GM19455 (cell line): ENCODE results near the gene HIPK4.
"Not testable (repeated sequence)": the region's sequence is repeated elsewhere in the genome, so short reads cannot be mapped to it uniquely, and the experiment has no call there.

Source experiments
- ATAC-seq: cut with Tn5 transposase; IDR thresholded peaks from one replicate; pipeline ENCODE4 v1.9.1; 2021; ENCODE audit not compliant: unreplicated experiment

HIPK4 gene, protein sequence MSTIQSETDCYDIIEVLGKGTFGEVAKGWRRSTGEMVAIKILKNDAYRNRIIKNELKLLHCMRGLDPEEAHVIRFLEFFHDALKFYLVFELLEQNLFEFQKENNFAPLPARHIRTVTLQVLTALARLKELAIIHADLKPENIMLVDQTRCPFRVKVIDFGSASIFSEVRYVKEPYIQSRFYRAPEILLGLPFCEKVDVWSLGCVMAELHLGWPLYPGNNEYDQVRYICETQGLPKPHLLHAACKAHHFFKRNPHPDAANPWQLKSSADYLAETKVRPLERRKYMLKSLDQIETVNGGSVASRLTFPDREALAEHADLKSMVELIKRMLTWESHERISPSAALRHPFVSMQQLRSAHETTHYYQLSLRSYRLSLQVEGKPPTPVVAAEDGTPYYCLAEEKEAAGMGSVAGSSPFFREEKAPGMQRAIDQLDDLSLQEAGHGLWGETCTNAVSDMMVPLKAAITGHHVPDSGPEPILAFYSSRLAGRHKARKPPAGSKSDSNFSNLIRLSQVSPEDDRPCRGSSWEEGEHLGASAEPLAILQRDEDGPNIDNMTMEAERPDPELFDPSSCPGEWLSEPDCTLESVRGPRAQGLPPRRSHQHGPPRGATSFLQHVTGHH

DNA sequence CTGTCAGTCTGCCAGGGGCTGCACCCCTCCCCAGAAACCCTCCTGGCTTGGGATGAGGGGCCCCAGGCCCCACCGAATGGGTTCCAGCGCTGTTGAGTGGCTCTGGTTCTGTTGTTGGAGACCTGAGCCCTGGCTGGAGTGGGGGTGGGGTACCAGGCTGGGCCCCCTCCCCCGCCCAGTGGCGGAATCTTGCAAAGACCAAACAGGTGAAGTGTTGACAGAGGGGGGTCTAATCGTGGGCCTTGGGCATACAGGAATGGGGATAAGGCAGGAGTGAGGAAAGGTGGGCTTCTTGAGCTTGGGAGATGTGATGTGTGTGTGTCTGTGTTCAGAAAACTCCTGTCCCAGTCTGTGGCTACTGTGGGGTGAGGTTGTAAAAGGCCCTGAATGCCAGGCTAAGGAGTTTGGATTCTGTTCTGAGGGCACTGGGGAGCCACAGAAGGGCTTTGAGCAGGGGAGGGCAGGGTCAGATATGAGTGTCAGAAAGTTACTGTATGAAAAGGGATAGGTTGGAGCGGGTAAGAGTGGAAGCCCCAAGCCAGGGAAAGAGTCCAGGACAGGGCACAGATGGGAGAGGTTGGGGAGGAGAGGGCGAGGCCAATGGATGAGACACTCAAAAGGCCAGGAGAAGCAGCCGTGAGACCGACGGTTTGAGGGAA lies at the start of gene HIPK4:
Gene HIPK4 (minus strand): TSS at position 98 of the 659 bp plus-strand sequence. CDS start 279 bp downstream, outside the sequence.
- no peak for ATAC-seq

DNA sequence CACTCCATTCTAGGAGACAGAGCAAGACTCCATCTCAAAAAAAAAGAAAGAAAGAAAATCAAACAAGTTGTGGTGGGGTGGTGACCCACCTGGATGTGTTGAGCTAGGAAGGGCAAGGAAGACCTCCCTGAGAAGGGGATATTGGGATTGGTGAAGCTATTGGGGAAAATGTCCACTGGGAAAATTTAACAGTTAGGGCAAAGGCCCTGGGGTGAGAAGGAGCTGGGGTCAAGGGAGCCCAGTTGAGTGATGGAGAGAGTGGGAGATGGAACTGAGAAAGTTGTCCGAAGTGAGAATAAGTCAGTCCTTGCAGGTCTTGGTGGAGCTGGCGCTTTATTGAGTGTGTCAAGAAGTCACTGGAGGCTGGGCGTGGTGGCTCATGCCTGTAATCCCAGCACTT lies 48.3 kb upstream of the HIPK4 start:
- no peak for ATAC-seq

DNA sequence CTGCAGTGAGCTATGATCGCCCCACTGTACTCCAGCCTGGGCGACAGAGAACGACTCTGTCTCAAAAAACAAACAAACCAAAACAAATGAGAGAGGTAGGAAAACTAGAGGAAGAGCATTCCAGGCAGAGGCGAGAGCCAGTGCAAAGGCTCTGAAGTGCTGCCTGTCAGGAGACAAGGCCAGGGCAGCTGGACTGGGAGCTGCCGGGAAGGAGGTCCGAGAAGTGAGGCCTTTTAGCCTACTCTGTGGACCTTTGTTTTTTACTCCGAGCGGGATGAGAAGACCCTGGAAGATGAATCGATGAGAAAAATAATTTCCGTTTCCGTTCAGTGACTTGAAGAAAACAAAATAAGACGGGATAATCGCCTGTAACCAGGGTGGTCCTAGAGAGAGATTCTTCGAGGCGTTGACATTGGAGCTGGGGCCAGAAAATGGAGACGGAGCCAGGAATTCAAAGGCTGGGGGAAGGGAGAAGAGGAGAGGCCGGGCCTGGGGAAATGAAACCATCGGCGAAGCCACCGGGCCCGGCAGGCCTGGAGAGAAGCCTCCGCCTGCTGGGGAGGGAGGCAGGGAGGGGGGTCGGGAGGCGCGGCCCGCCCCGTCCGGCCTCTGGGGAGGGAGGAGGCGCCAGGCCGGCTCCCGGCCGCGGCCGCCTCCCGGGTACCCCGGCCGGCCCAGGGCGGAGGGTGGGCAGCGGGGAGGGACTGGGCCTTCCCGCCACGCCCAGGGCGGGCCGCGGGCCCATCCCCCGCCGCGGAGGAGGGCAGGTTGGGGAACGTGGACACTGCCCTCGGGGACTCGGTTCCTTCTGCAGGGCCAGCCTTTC lies 43.6 kb upstream of the HIPK4 start:
- ATAC-seq: no peak

DNA sequence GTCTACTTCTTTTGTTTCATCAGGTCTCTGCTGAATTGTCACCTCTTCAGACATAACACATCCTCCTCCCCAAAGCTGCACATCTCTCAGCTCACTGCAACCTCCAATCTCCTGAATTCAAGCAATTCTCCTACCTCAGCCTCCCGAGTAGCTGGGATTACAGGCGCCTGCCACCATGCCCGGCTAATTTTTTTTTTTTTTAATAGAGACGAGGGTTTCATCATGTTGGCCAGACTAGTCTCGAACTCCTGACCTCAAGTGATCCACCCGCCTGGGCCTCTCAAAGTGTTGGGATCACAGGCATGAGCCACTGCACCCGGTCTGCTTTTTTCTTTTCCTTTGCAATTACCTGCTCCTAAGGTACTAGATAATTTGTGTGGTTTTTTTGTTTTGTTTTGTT lies 42.8 kb upstream of the HIPK4 start:
- ATAC-seq: not testable (repeated sequence)

DNA sequence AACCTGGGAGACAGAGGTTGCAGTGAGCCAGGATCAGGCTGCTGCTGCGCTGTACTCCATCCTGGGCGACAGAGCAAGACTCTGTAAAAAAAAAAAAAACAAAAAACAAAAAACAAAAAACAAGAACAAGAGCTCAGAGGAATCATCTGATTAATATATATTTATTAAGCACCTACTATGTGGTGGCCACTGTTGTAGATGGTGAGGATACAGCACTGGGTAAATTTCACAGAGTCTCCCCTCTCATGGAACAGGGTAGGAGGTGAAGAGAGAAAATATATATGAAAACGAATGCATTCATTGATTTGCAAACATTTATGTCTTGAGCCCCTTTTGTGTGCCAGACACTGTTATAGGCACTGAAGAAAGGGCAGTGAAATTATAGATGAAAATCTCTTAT lies 41.7 kb upstream of the HIPK4 start:
- no peak for ATAC-seq

DNA sequence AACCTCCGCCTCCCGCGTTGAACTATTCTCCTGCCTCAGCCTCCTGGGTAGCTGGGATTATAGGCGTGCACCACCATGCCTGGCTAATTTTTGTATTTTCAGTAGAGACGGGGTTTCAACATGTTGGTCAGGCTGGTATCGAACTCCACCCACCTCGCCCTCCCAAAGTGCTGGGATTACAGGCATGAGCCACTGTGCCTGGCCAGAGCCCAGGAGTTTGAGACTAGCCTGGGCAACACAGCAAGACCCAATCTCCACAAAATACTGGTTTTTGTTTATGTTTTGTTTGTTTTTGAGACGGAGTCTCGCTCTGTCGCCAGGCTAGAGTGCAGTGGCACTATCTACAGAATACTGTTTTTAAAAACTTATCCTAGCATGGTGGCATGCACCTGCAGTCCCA lies 40.3 kb upstream of the HIPK4 start:
- ATAC-seq: not testable (repeated sequence)

DNA sequence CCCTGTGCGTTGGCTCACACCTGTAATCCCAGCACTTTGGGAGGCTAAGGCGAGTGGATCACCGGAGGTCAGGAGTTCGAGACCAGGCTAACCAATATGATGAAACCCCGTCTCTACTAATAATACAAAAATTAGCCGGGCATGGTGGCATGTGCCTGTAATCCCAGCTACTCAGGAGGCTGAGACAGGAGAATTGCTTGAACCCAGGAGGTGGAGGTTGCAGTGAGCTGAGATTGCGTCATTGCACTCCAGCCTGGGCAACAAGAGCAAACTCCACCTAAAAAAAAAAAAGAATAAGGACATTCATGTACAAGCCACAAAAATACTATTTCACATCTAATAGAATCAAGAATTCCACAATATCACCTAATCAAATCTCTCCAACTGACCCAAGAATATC lies 38.2 kb upstream of the HIPK4 start:
- not testable (repeated sequence) for ATAC-seq

DNA sequence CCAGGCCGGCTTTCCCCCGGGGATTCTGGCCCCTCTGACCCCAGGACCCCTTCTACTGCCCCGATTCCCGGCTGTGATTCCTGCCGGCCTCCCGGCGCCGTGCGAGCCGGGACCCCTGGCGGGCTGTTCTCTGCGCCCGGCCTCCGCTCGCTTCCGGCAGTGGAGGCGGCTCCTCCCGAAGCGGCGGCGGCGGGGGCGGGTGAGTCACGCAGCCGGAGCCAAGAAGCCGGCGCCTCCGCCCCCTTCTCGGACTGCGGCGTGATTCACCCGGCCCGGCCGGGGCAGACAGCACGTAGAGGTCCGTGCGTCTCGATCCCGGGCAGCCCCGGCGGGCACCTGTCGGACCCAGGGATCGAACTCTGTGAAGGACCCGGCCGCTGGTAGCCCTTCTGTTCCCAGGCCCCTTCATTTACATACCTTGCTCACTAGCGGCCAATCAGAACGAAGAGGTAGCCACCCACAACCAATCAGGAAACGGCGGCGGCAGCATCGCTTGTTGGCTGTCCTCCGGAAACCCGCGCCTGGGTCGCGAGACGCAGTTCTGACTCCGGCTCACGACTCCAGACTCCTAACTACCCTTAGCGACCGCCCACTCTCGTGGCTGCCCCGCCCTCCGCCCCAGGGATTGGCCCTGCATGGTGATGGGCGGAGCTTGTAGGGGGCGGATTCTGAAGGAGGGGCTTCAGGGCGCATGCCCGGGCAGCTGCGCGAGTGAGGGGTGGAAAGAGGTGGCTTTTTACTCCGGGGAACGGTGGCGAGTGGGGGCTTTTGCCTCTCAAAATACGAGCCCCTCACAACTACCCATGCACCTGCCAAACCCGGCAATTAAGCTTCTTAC lies 35.7 kb upstream of the HIPK4 start, which contains the start of gene SERTAD1:
Gene SERTAD1 (minus strand): TSS at position 543 of the 838 bp plus-strand sequence. CDS start 2,446 bp downstream, outside the sequence.
- ATAC-seq: peak; percentile 78

DNA sequence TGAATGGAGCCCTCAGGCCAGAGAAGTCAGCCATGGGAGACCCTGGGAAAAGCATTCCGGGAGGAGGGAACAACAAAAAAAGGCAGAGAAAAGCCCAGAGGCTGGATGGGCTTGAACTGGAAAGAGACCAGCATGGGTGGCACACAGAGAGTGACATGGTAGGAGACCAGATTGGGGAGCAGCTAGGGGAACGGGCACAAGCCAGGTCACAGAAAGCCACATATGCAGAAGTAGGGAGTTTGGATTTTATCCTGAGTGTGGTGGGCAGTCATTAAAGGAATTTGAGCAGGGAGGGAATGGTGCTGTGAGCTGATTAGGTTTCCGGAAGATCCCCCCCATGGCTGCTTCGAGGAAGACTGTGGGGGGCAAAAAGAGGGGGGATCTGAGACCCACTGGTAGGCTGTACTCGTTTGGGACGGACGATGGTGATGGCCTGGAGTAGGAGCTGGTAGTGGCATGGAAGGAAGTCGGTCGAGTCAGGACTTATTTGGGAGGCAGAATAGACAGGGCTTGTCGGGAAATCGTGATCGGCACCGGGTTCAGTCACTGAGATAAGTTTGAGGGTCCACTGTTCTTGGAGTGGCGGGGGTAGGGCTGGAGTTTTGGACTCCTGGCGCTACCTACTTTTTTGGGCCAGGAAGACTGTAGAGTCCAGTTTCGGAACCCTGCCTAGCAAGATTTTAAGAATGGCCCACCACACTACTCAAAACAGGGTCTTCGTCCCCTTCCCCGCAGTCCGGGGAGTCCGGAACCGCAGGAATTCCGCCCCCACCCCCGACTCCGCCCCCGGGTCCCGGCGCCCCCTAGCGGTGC lies 34.9 kb upstream of the HIPK4 start:
- ATAC-seq: no peak

DNA sequence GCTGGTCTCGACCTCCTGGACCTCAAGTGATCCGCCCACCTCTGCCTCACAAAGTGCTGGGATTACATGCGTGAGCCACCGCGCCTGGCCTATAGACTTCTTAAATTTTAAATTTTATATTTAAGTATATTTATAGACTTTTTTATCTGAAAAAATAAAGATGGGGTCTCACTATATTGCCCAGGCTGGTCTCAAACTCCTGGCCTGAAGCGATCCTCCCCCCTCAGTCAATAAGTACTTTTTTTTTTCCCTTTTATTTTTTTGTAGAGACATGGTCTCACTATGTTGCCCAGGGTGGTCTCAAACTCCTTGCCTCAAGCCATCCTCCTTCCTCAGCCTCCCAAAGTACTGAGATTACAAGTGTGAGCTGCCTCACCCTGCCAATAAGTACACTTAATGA lies 34.0 kb upstream of the HIPK4 start:
- no peak for ATAC-seq

DNA sequence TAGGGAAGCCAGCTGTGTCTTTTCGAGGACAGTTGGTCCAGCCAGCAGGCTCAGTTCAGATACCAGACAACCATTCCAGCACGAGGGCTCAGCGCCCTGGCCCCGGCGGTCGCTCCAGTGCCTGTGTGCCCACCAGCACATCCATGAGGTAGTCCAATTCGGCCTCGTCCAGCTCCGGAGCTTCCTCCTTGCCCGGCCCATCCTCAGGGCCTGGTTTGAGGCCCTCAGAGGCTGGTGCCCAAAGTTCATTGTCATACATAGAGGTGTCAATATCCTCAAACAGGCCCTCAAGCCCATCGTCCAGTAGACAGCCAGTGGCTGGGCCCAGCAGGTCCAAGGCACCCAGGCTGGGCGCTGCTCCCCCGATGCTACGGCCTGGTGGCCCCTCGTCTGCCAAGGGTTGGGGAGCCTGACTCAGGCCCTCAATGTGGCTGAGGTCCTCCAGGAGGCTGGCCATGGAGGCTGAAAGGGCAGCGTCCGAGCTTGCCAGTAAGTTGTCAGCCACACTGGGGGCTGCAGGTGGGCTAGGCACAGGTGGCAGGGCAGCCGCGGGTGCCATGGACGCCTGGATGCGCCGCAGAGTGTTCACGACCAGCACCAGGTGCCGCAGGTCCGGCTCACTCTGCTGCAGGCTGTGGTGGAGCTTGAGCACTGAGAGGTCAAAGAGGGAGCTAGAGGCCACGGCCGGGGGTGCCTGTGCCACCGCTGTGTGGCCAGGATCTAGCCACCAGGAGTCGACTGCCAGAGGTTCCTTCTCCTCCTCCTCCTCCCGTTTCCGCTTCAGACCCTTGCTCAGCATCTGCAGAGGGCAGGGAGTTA lies 33.0 kb upstream of the HIPK4 start:
- ATAC-seq: no peak

DNA sequence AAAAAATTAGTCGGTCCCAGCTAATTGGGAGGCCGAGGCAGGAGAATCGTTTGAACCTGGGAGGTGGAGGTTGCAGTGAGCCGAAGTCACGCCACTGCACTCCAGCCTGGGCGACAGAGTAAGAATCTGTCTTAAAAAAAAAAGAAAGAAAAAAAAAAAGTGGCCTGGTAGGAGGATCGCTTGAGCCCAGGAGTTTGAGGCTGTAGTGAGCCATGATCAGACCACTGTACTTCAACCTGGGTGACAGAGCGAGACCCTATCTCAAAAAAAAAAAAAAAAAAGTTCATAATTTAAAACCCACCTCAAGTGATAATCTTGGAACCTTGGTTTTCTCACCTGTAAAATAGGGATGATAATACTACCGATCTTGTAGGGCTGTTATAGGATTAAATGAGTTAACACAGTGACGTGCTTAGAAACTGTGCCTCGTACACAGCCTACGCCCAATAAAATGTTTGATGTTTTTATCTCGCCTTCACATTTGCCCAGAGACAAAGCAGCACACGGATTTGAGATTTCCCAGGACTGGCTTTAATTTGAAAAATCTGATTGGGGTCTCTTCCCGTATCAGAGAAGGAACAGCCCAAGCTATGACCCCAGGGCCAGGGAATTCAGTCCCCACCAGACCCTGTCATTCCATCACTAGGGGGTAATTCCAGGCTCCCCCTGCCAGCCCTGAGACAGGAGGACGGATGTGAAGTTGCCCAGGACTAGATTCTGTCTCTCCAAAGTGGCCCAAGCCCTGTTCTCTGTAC lies 32.2 kb upstream of the HIPK4 start:
- no peak for ATAC-seq

DNA sequence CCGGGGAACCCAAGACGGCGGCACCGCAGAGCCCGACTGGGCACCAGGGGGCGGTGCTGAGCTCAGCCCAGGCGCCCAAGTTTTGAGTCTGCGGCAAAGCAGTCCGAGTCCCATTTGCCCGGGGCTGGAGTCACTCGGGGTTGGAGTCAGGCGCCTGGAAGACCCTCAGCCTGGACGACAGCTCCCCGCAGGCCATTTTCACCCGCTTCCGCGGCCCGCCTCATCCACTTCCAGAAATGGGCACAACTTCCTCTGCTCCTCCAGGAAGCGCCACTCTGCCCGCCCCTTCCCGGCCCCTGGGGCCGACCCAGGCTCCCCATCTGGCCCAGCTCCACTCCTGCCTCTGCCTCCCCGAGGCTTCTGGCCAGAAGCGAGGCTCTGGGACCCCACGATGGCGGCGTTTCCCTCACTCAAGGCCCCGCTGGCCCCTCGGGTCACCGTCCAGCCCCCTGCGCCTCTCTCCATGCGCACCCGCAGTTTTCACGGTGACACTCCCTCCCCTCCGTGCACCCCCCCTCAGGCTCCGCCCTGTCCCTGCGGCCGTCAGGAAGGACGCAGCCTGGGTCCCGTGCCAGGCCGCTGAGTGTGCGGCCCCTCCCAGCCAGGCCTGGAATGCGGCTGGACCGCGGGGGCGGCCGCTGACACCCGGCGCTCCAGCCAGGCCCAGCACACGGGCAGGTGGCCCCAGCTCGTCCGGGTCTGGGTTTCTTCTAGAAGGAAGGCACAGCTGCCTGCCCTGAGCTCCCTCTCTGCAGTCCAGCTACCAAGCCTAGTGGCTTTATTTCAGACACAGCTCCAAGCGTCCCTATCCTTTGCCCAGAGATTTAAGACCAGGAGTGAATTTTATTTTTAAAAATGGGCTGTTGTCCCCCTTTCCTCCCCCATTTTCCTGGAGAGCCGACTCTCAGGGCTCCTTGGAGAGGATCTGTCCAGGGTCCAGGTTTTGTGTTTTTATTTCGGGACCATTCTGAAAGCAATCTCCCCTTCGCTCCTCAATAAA lies 31.1 kb upstream of the HIPK4 start:
- ATAC-seq: peak; percentile 34

DNA sequence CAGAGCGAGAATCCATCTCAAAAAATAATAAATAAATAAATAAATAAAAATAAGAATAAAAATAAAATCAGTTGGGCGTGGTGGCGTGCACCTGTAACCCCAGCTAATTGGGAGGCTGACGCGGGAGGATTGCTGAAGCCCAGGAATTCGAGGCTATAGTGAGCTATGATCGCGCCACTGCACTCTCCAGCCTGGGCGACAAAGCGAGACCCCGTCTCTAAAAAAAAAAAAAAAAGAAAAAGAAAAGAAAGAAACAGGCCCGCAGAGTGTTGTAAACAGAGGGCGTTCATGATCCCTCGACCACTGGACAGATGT lies 30.4 kb upstream of the HIPK4 start:
- no peak for ATAC-seq

DNA sequence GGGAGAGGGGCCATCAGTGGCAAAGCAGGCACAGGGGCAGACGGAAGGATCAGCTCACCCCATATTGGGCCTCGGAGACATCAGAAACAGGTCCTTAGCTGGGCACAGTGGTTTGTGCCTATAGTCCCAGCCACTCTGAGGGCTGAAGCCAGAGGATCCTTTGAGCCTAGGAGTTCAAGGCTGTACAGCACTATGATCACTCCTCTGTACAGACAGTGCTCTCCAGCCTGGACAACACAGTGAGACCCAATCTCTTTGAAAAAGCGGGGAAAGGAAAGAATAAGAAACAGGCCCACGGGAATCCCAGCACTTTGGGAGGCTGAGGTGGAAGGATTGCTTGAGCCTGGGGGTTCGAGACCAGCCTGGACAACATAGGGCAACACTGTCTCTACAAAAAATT lies 29.8 kb upstream of the HIPK4 start:
- no peak for ATAC-seq

DNA sequence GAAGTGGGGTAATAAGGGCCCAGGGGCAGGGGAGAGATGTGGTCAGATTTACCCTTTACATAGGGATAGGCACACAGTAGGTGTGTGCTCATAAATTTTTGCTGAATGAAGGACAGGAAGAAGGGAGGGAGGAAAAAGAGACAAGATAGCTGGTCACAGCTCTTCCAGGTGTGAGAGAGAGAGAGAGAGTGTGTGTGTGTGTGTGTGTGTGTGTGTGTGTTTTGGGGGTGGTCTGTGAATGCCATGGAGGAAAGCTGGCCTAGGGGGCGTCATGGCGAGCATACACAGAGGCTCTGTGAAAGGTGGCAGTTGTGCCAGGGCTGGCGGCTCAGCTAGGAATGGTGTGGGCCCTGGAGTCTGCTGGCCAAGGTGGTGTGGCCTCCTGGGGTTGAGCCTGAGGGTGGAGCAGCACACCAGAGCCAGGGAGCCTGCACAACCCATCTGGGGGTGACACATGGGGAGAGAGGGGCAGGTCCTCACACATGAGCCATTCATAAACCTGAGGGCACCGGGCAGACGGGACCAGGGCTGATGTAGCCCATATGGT lies 29.2 kb upstream of the HIPK4 start:
- ATAC-seq: no peak
